OCI-LY7 (cell line): ENCODE data around the gene IGF1R.

Source experiments
- CTCF ChIP-seq: fragments of 200-600 bp; sonication (generic); conservative IDR thresholded peaks from 2 replicates; pipeline ENCODE4 v1.5.1; 2014; ENCODE audit warnings: mild to moderate bottlenecking, antibody characterized with exemption, low read length, moderate library complexity, mixed read lengths
- EZH2phosphoT487 ChIP-seq: fragments of 200-600 bp; sonication (generic); IDR thresholded peaks from 2 replicates; pipeline ENCODE4 v1.6.1; 2018; ENCODE audit warnings: low read depth, borderline replicate concordance, mild to moderate bottlenecking, mixed run types, antibody characterized with exemption, low read length, moderate library complexity, mixed read lengths

- TF ChIP-seq CTCF (no peak), EZH2phosphoT487 (no peak)
Measured at GRCh38 chr15:98786717-98787116, 138.4 kb downstream of the IGF1R start.
